Suprapubic skin (tissue), 3 donors: Measurements from ENCODE around the gene EFHD1.

Experiments used
- CTCF ChIP-seq, 2 donors: fragments of 200-600 bp in 1 of 2; fragments of 450-650 bp in 1 of 2; sonication (generic) in 1 of 2; IDR thresholded peaks; one replicate each; pipeline ENCODE4 v1.5.1; 2016 to 2019; ENCODE audit warnings: antibody characterized with exemption in 2 of 2, mild to moderate bottlenecking in 1 of 2, moderate library complexity in 1 of 2
- EP300 ChIP-seq: sonication (generic); formaldehyde crosslinking; IDR thresholded peaks from one replicate; pipeline ENCODE4 v1.6.1; 2017; ENCODE audit warnings: antibody characterized with exemption
- POLR2A ChIP-seq, 2 donors: fragments of 450-650 bp; IDR thresholded peaks; one replicate each; pipeline ENCODE4 v1.6.1; 2017; ENCODE audit warnings: antibody characterized with exemption in 2 of 2, mild to moderate bottlenecking in 2 of 2, moderate library complexity in 2 of 2

GRCh38 chr2:232697807-232698110 is 64.4 kb downstream of the EFHD1 start:
- TF ChIP-seq EP300 (no peak), CTCF (IDR thresholded peaks at IDR 0.05) (no peak), POLR2A (IDR thresholded peaks at IDR 0.05) (no peak)
